Hepatocyte (in vitro differentiated cells): ENCODE results near the gene SLC39A11. TPM values are rescaled to one million over a fixed set of nuclear protein-coding genes. Genes with fewer than 3 reads are reported as not detected.

Source experiments
- DNase-seq: peaks from one replicate; pipeline ENCODE4 v3.0.0-alpha.2; 2016; ENCODE audit warnings: low spot score
- H2AFZ ChIP-seq: fragments of 200-600 bp; sonication (generic); 2 replicates; pipeline ENCODE4 v1.6.0; 2016; ENCODE audit warnings: antibody characterized with exemption, mild to moderate bottlenecking
- H3K27ac ChIP-seq: fragments of 200-600 bp; sonication (generic); 2 replicates; pipeline ENCODE4 v1.5.1; 2016; ENCODE audit warnings: mild to moderate bottlenecking
- H3K27me3 ChIP-seq: fragments of 200-600 bp; sonication (generic); 2 replicates; pipeline ENCODE4 v1.6.1; 2016
- H3K36me3 ChIP-seq: fragments of 200-600 bp; sonication (generic); replicated peaks from 2 replicates; pipeline ENCODE4 v1.5.1; 2016; ENCODE audit warnings: low read depth; ENCODE audit not compliant: insufficient read depth
- H3K4me1 ChIP-seq: fragments of 200-600 bp; sonication (generic); 2 replicates; pipeline ENCODE4 v1.5.1; 2016; ENCODE audit warnings: mild to moderate bottlenecking, moderate library complexity; ENCODE audit not compliant: insufficient read depth
- H3K4me2 ChIP-seq: fragments of 200-600 bp; sonication (generic); 2 replicates; pipeline ENCODE4 v1.6.0; 2016
- H3K4me3 ChIP-seq: fragments of 200-600 bp; sonication (generic); 2 replicates; pipeline ENCODE4 v1.5.1; 2016; ENCODE audit warnings: mild to moderate bottlenecking
- H3K79me2 ChIP-seq: fragments of 200-600 bp; sonication (generic); 2 replicates; pipeline ENCODE4 v1.6.0; 2017; ENCODE audit warnings: mild to moderate bottlenecking
- H3K9me2 ChIP-seq: fragments of 200-600 bp; sonication (generic); replicated peaks from 2 replicates; pipeline ENCODE4 v1.6.0; 2017; ENCODE audit warnings: mild to moderate bottlenecking; ENCODE audit not compliant: insufficient read depth
- H3K9me3 ChIP-seq: fragments of 200-600 bp; sonication (generic); 2 replicates; pipeline ENCODE4 v1.5.1; 2016; ENCODE audit warnings: low read depth, mild to moderate bottlenecking
- H4K20me1 ChIP-seq: fragments of 200-600 bp; sonication (generic); 2 replicates; pipeline ENCODE4 v1.6.0; 2016; ENCODE audit warnings: mild to moderate bottlenecking; ENCODE audit not compliant: insufficient read depth, poor library complexity, severe bottlenecking
- CTCF ChIP-seq: fragments of 200-600 bp; sonication (generic); IDR thresholded peaks from 2 replicates; pipeline ENCODE4 v1.5.1; 2016; ENCODE audit warnings: antibody characterized with exemption, mild to moderate bottlenecking; ENCODE audit not compliant: poor library complexity
- EZH2 ChIP-seq: fragments of 200-600 bp; sonication (generic); IDR thresholded peaks from 2 replicates; pipeline ENCODE4 v1.6.1; 2016; ENCODE audit warnings: antibody characterized with exemption, mild to moderate bottlenecking, borderline replicate concordance
- EZH2phosphoT487 ChIP-seq: fragments of 200-600 bp; sonication (generic); IDR thresholded peaks from one replicate; pipeline ENCODE4 v1.6.1; 2018; ENCODE audit warnings: antibody characterized with exemption, mild to moderate bottlenecking, low read depth, moderate library complexity; ENCODE audit not compliant: unreplicated experiment, severe bottlenecking
- WGBS: methylation state at CpG from one replicate; pipeline ENCODE4 v1.1.6; 2016; ENCODE audit warnings: low lambda C conversion rate; ENCODE audit errors: missing lambda C conversion rate; 5-methylcytosine and 5-hydroxymethylcytosine counted together
- polyA plus RNA-seq: library from polyadenylated mRNA; unstranded; fragments of >200 nt; fragmentation: Nextera tagmentation; extraction: Ambion mirVana; gene quantifications from 2 replicates; pipeline ENCODE4 v1.2.1, GENCODE V29; 2016
- total RNA-seq: library from RNA; depleted of rRNA; stranded (reverse); fragments of >200 nt; gene quantifications from 2 replicates; pipeline ENCODE4 v1.2.3, GENCODE V29; 2014

Gene SLC39A11
- total and polyA plus RNA-seq, 2 experiments from 2014 or later: 37.7 to 39.1 TPM

GRCh38 chr17:72920513-72920912, 172.0 kb downstream of the SLC39A11 start:
- WGBS: 77% methylated on average over 1 of the region's 2 CpGs
- no peak overlapping the region for H3K27ac ChIP-seq

GRCh38 chr17:72916991-72917390, 175.5 kb downstream of the SLC39A11 start:
- Histone ChIP-seq H3K27ac (no peak overlapping the region), H2AFZ (no peak overlapping the region), H3K4me2 (no peak overlapping the region), H3K9me3 (no peaks in the 10 kb centered on the region), H3K27me3 (no peaks in the 10 kb centered on the region), H4K20me1 (no peaks in the 10 kb centered on the region), H3K4me1 (no peaks in the 10 kb centered on the region), H3K4me3 (no peak overlapping the region), H3K9me2 (no peaks in the 10 kb centered on the region), H3K79me2 (no peaks in the 10 kb centered on the region), H3K36me3 (no peaks in the 10 kb centered on the region)
- TF ChIP-seq EZH2phosphoT487: no peak
- no peak for TF ChIP-seq EZH2
- TF ChIP-seq CTCF: no peak
- DNase-seq: no peak
- WGBS: 84% methylated on average over 8 of the region's 8 CpGs

More at GRCh38 chr17:72920513-72920912, 172.0 kb downstream of the SLC39A11 start:
- Histone ChIP-seq H2AFZ (no peak overlapping the region), H3K4me2 (no peak overlapping the region), H3K79me2 (no peaks in the 10 kb centered on the region), H3K4me3 (no peak overlapping the region), H3K36me3 (no peaks in the 10 kb centered on the region), H3K27me3 (no peaks in the 10 kb centered on the region), H3K9me3 (no peaks in the 10 kb centered on the region), H3K9me2 (no peaks in the 10 kb centered on the region), H4K20me1 (no peaks in the 10 kb centered on the region), H3K4me1 (no peaks in the 10 kb centered on the region)
- DNase-seq: no peak
- no peak for TF ChIP-seq EZH2phosphoT487
- no peak for TF ChIP-seq CTCF
- TF ChIP-seq EZH2: no peak

- H3K4me2 ChIP-seq: no peak overlapping the region
- no peaks in the 10 kb centered on the region for H4K20me1 ChIP-seq
- H3K9me2 ChIP-seq: no peaks in the 10 kb centered on the region
- H3K27me3 ChIP-seq: no peaks in the 10 kb centered on the region
- no peaks in the 10 kb centered on the region for H3K79me2 ChIP-seq
- H3K4me3 ChIP-seq: no peak overlapping the region
- no peak for TF ChIP-seq EZH2
- TF ChIP-seq EZH2phosphoT487: no peak
- TF ChIP-seq CTCF: no peak
- H3K36me3 ChIP-seq: no peaks in the 10 kb centered on the region
- no peak for DNase-seq
- no peaks in the 10 kb centered on the region for H3K9me3 ChIP-seq
- no peaks in the 10 kb centered on the region for H3K4me1 ChIP-seq
- H2AFZ ChIP-seq: no peak overlapping the region
- H3K27ac ChIP-seq: no peak overlapping the region
- 74% methylated on average over 10 of the region's 10 CpGs for WGBS
These were observed 176.8 kb downstream of the SLC39A11 start for GRCh38 chr17:72915625-72916081.
